ENCODE measurements around the gene ZNF280B.

DNA sequence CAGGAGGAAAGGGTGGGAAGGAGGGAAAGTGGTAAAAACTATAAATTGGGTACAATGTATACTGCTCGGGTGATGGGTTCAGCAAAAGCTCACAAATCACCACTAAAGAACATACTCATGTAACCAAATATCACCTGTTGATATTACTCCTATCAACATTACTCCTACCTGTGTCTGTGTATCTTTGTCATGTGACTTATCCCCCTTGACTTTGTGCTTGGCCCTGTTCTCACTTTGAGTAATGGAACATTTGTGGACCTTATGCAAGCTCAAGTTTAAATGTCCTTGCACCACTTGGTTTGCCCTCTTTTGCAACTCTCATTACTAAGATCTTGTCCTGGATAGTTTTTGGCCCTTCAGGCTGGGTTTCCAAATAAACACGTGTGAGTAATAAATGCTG lies 39.0 kb downstream of the ZNF280B start:
- TF ChIP-seq POLR2AphosphoS5 (IDR thresholded peaks at IDR 0.05) (no peak), EZH2 (IDR thresholded peaks at IDR 0.05; ENCODE audit: borderline replicate concordance, insufficient read depth, low read length, poor library complexity, severe bottlenecking) (no peak), CTCF (IDR thresholded peaks at IDR 0.05; ENCODE audit: poor library complexity, severe bottlenecking) (no peak), SMC3 (conservative IDR thresholded peaks at IDR 0.05; ENCODE audit: poor library complexity) (no peak), RAD21 (conservative IDR thresholded peaks at IDR 0.05) (no peak), EP300 (conservative IDR thresholded peaks at IDR 0.05; ENCODE audit: poor library complexity, severe bottlenecking) (no peak), TAF1 (IDR thresholded peaks at IDR 0.05; ENCODE audit: low read depth) (no peak), MXI1 (conservative IDR thresholded peaks at IDR 0.05; ENCODE audit: poor library complexity, severe bottlenecking) (no peak)
- TF ChIP-seq, protein P1, sequence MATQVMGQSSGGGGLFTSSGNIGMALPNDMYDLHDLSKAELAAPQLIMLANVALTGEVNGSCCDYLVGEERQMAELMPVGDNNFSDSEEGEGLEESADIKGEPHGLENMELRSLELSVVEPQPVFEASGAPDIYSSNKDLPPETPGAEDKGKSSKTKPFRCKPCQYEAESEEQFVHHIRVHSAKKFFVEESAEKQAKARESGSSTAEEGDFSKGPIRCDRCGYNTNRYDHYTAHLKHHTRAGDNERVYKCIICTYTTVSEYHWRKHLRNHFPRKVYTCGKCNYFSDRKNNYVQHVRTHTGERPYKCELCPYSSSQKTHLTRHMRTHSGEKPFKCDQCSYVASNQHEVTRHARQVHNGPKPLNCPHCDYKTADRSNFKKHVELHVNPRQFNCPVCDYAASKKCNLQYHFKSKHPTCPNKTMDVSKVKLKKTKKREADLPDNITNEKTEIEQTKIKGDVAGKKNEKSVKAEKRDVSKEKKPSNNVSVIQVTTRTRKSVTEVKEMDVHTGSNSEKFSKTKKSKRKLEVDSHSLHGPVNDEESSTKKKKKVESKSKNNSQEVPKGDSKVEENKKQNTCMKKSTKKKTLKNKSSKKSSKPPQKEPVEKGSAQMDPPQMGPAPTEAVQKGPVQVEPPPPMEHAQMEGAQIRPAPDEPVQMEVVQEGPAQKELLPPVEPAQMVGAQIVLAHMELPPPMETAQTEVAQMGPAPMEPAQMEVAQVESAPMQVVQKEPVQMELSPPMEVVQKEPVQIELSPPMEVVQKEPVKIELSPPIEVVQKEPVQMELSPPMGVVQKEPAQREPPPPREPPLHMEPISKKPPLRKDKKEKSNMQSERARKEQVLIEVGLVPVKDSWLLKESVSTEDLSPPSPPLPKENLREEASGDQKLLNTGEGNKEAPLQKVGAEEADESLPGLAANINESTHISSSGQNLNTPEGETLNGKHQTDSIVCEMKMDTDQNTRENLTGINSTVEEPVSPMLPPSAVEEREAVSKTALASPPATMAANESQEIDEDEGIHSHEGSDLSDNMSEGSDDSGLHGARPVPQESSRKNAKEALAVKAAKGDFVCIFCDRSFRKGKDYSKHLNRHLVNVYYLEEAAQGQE (IDR thresholded peaks at IDR 0.05; ENCODE audit: borderline replicate concordance): no peak

Measured in neural cell (in vitro differentiated cells).